Measurements from ENCODE around the gene PTMA.
A peak's percentile ranks its signal among the peaks of the same experiment; 100 is the strongest.
"Not testable (repeated sequence)": the region's sequence is repeated elsewhere in the genome, so short reads cannot be mapped to it uniquely, and the experiment has no call there.

The PTMA gene

GRCh38 chr2:231707927-231708772 is at the start of gene PTMA:
PTMA (plus strand) TSS chr2:231708525; CDS start chr2:231708707, 182 bp downstream.
- Mint-ChIP-seq H3K36me3 (ENCODE audit: low read depth) (peaks cover 57% of the 10 kb centered on the region), H3K27me3 (no peaks in the 10 kb centered on the region), H3K27ac (peak within 1 kb of the TSS; percentile 98), H3K4me1 (ENCODE audit: low read depth) (peaks cover 28% of the 10 kb centered on the region), H3K4me3 (peak within 1 kb of the TSS; percentile 85), H3K9me3 (no peaks in the 10 kb centered on the region)
- intact Hi-C loops (cut with micrococcal nuclease): loop anchor here (2.0 kb wide), 1 partner anchor 95 kb away; no protein-coding TSS in a partner anchor

- intact Hi-C loops (cut with micrococcal nuclease): loop anchor here (5.0 kb wide), 1 partner anchor 122 kb away; the partner anchor contains the start of gene PDE6D
- H3K9me3 Mint-ChIP-seq; H3K4me3 Mint-ChIP-seq; H3K27me3 Mint-ChIP-seq; H3K27ac Mint-ChIP-seq; H3K36me3 Mint-ChIP-seq (ENCODE audit: low read depth): not testable (repeated sequence)
- peaks cover 15% of the 10 kb centered on the region for H3K4me1 Mint-ChIP-seq (ENCODE audit: low read depth)
These were observed 48.3 kb upstream of the PTMA start for GRCh38 chr2:231660073-231660472.

- H3K27me3 Mint-ChIP-seq: peaks cover 2% of the 10 kb centered on the region
- no peak overlapping the region for H3K4me3 Mint-ChIP-seq
- H3K9me3 Mint-ChIP-seq: no peaks in the 10 kb centered on the region
- H3K36me3 Mint-ChIP-seq (ENCODE audit: low read depth): no peaks in the 10 kb centered on the region
- intact Hi-C loops (cut with micrococcal nuclease): loop anchor here (5.0 kb wide), 1 partner anchor 121 kb away; the partner anchor contains the start of gene PDE6D
- H3K27ac Mint-ChIP-seq: peak overlapping the region; percentile 95
- H3K4me1 Mint-ChIP-seq (ENCODE audit: low read depth): peaks cover 23% of the 10 kb centered on the region
These were observed 47.5 kb upstream of the PTMA start for GRCh38 chr2:231660860-231661259.

GRCh38 chr2:231661422-231662027 is 46.8 kb upstream of the PTMA start:
- peaks cover 23% of the 10 kb centered on the region for H3K4me1 Mint-ChIP-seq (ENCODE audit: low read depth)
- H3K36me3 Mint-ChIP-seq (ENCODE audit: low read depth): peaks cover 2% of the 10 kb centered on the region
- peak overlapping the region; percentile 95 for H3K27ac Mint-ChIP-seq
- H3K9me3 Mint-ChIP-seq: no peaks in the 10 kb centered on the region
- H3K27me3 Mint-ChIP-seq: peaks cover 2% of the 10 kb centered on the region
- intact Hi-C loops (cut with micrococcal nuclease): loop anchor here (1.0 to 5.0 kb wide), 3 partner anchors 45 to 121 kb away; partner anchors contain the start of gene PDE6D
- peak overlapping the region; percentile 63 for H3K4me3 Mint-ChIP-seq

GRCh38 chr2:231662028-231662810 is 46.1 kb upstream of the PTMA start:
- Mint-ChIP-seq H3K4me3 (peak overlapping the region; percentile 63), H3K27ac (peak overlapping the region; percentile 95), H3K4me1 (ENCODE audit: low read depth) (peaks cover 26% of the 10 kb centered on the region), H3K9me3 (no peaks in the 10 kb centered on the region), H3K27me3 (peaks cover 2% of the 10 kb centered on the region), H3K36me3 (ENCODE audit: low read depth) (peaks cover 6% of the 10 kb centered on the region)
- intact Hi-C loops (cut with micrococcal nuclease): loop anchor here (1.0 to 5.0 kb wide), 3 partner anchors 44 to 120 kb away; partner anchors contain the start of gene PDE6D

GRCh38 chr2:231662811-231663457 is 45.4 kb upstream of the PTMA start:
- H3K4me1 Mint-ChIP-seq (ENCODE audit: low read depth): peaks cover 33% of the 10 kb centered on the region
- no peaks in the 10 kb centered on the region for H3K9me3 Mint-ChIP-seq
- peak overlapping the region; percentile 63 for H3K4me3 Mint-ChIP-seq
- H3K27me3 Mint-ChIP-seq: peaks cover 2% of the 10 kb centered on the region
- peak overlapping the region; percentile 95 for H3K27ac Mint-ChIP-seq
- intact Hi-C loops (cut with micrococcal nuclease): loop anchor here (1.0 to 5.0 kb wide), 3 partner anchors 43 to 119 kb away; partner anchors contain the start of gene PDE6D
- peaks cover 6% of the 10 kb centered on the region for H3K36me3 Mint-ChIP-seq (ENCODE audit: low read depth)

GRCh38 chr2:231663458-231664212 is 44.7 kb upstream of the PTMA start:
- intact Hi-C loops (cut with micrococcal nuclease): loop anchor here (5.0 kb wide), 1 partner anchor 119 kb away; the partner anchor contains the start of gene PDE6D
- Mint-ChIP-seq H3K27ac (peak overlapping the region; percentile 95), H3K36me3 (ENCODE audit: low read depth) (peaks cover 6% of the 10 kb centered on the region), H3K4me3 (no peak overlapping the region), H3K4me1 (ENCODE audit: low read depth) (peaks cover 37% of the 10 kb centered on the region), H3K27me3 (peaks cover 2% of the 10 kb centered on the region), H3K9me3 (no peaks in the 10 kb centered on the region)

GRCh38 chr2:231664727-231665126 is 43.6 kb upstream of the PTMA start:
- Mint-ChIP-seq H3K36me3 (ENCODE audit: low read depth) (peaks cover 6% of the 10 kb centered on the region), H3K27ac (peak overlapping the region; percentile 95), H3K27me3 (peaks cover 2% of the 10 kb centered on the region), H3K4me3 (no peak overlapping the region), H3K4me1 (ENCODE audit: low read depth) (peaks cover 45% of the 10 kb centered on the region), H3K9me3 (no peaks in the 10 kb centered on the region)
- intact Hi-C loops (cut with micrococcal nuclease): loop anchor here (5.0 kb wide), 1 partner anchor 118 kb away; the partner anchor contains the start of gene PDE6D

GRCh38 chr2:231665245-231666170 is 42.8 kb upstream of the PTMA start:
- Mint-ChIP-seq H3K27ac (peak overlapping the region; percentile 95), H3K4me3 (peak overlapping the region; percentile 88), H3K36me3 (ENCODE audit: low read depth) (peaks cover 6% of the 10 kb centered on the region), H3K4me1 (ENCODE audit: low read depth) (peaks cover 46% of the 10 kb centered on the region), H3K27me3 (no peaks in the 10 kb centered on the region), H3K9me3 (no peaks in the 10 kb centered on the region)
- intact Hi-C loops (cut with micrococcal nuclease): loop anchor here (2.0 kb wide), 1 partner anchor 53 kb away; no protein-coding TSS in a partner anchor

- H3K4me3 Mint-ChIP-seq: peak overlapping the region; percentile 88
- H3K36me3 Mint-ChIP-seq (ENCODE audit: low read depth): peaks cover 6% of the 10 kb centered on the region
- no peaks in the 10 kb centered on the region for H3K9me3 Mint-ChIP-seq
- intact Hi-C loops (cut with micrococcal nuclease): loop anchor here (2.0 kb wide), 1 partner anchor 54 kb away; no protein-coding TSS in a partner anchor
- H3K27me3 Mint-ChIP-seq: no peaks in the 10 kb centered on the region
- H3K27ac Mint-ChIP-seq: peak overlapping the region; percentile 95
- peaks cover 55% of the 10 kb centered on the region for H3K4me1 Mint-ChIP-seq (ENCODE audit: low read depth)
These were observed 41.9 kb upstream of the PTMA start for GRCh38 chr2:231666171-231667095.

GRCh38 chr2:231667096-231667427 is 41.3 kb upstream of the PTMA start:
- intact Hi-C loops (cut with micrococcal nuclease): loop anchor here (2.0 kb wide), 1 partner anchor 54 kb away; no protein-coding TSS in a partner anchor
- Mint-ChIP-seq H3K36me3 (ENCODE audit: low read depth) (peaks cover 6% of the 10 kb centered on the region), H3K4me3 (peak overlapping the region; percentile 88), H3K27me3 (no peaks in the 10 kb centered on the region), H3K9me3 (no peaks in the 10 kb centered on the region), H3K27ac (peak overlapping the region; percentile 95), H3K4me1 (ENCODE audit: low read depth) (peaks cover 61% of the 10 kb centered on the region)
